Tibial nerve (tissue), 4 donors: ENCODE data around the gene RAB14. TPM values are rescaled to one million over a fixed set of nuclear protein-coding genes. Genes with fewer than 3 reads are reported as not detected.

Experiments
- DNase-seq, 2 donors: peaks; one replicate each; pipeline ENCODE4 v3.0.0-alpha.2; 2019; ENCODE audit warnings: low spot score in 2 of 2
- H3K27ac ChIP-seq, 4 donors: fragments of 200-600 bp; sonication (generic) in 3 of 4; one replicate each; pipeline ENCODE4 v1.5.1; 2017 to 2019; ENCODE audit warnings: mild to moderate bottlenecking in 1 of 4
- H3K27me3 ChIP-seq, 2 donors: fragments of 200-600 bp; sonication (generic) in 1 of 2; one replicate each; pipeline versions ENCODE4 v1.5.1 to v1.6.0; 2017 to 2019
- H3K36me3 ChIP-seq, 3 donors: fragments of 200-600 bp; sonication (generic); one replicate each; pipeline ENCODE4 v1.5.1; 2018 to 2019
- H3K4me1 ChIP-seq, 4 donors: fragments of 200-600 bp; sonication (generic) in 3 of 4; one replicate each; pipeline ENCODE4 v1.5.1; 2017 to 2019
- H3K4me3 ChIP-seq, 4 donors: fragments of 200-600 bp; sonication (generic) in 3 of 4; one replicate each; pipeline ENCODE4 v1.5.1; 2017 to 2019; ENCODE audit warnings: mild to moderate bottlenecking in 1 of 4, moderate library complexity in 1 of 4
- H3K9me3 ChIP-seq, 4 donors: fragments of 200-600 bp; sonication (generic) in 3 of 4; one replicate each; pipeline ENCODE4 v1.5.1; 2017 to 2019
- CTCF ChIP-seq, 5 experiments: fragments of 200-600 bp in 3 of 5; fragments of 450-650 bp in 2 of 5; sonication (generic) in 3 of 5; IDR thresholded peaks; one replicate each; pipeline ENCODE4 v1.5.1; 2016 to 2019; ENCODE audit warnings: antibody characterized with exemption in 5 of 5, mild to moderate bottlenecking in 3 of 5, moderate library complexity in 2 of 5
- EP300 ChIP-seq, 2 donors: sonication (generic); formaldehyde crosslinking; IDR thresholded peaks; one replicate each; pipeline ENCODE4 v1.6.1; 2017; ENCODE audit warnings: antibody characterized with exemption in 2 of 2, mild to moderate bottlenecking in 1 of 2
- POLR2A ChIP-seq, 2 donors: fragments of 450-650 bp; IDR thresholded peaks; one replicate each; pipeline ENCODE4 v1.6.1; 2017; ENCODE audit warnings: antibody characterized with exemption in 2 of 2, mild to moderate bottlenecking in 2 of 2, moderate library complexity in 2 of 2
- WGBS, 2 donors: methylation state at CpG; one replicate each; pipeline ENCODE4 v1.1.5; 2018; 5-methylcytosine and 5-hydroxymethylcytosine counted together
- total RNA-seq, 4 donors: library from RNA; depleted of rRNA; stranded (reverse); fragments of >200 nt; gene quantifications; one replicate each; pipeline ENCODE4 v1.1.0, GENCODE V29; 2016

Gene RAB14
- total RNA-seq, 4 donors from 2014 or later = 36.3 to 45.4 (median 40.6) TPM

GRCh38 chr9:121242219-121242958 is 40.7 kb upstream of the RAB14 start:
- Histone ChIP-seq H3K9me3 (peaks cover 0 to 13% (median 3%) of the 10 kb centered on the region in 4 donors), H3K27ac (peak overlapping the region in 2 of 4 donors; percentile 37 to 59), H3K4me1 (peaks cover 0 to 32% (median 6%) of the 10 kb centered on the region in 4 donors), H3K27me3 (no peaks in the 10 kb centered on the region), H3K36me3 (peaks cover 0 to 3% (median 0%) of the 10 kb centered on the region in 3 donors), H3K4me3 (no peak overlapping the region)
- TF ChIP-seq EP300 (IDR thresholded peaks at IDR 0.05) (no peak), POLR2A (IDR thresholded peaks at IDR 0.05) (no peak)
- 45% methylated on average over 5 of the region's 5 CpGs for WGBS, 2 donors
- DNase-seq = no peak

- Histone ChIP-seq H3K36me3 (peaks cover 0 to 3% (median 0%) of the 10 kb centered on the region in 3 donors), H3K9me3 (peaks cover 0 to 13% (median 3%) of the 10 kb centered on the region in 4 donors), H3K27ac (peak overlapping the region in 2 of 4 donors; percentile 37 to 59), H3K4me1 (peaks cover 0 to 27% (median 6%) of the 10 kb centered on the region in 4 donors), H3K4me3 (no peak overlapping the region), H3K27me3 (no peaks in the 10 kb centered on the region)
- DNase-seq = no peak
- 64% methylated on average over 6 of the region's 6 CpGs for whole genome bisulfite sequencing, 2 donors
- TF ChIP-seq EP300 (IDR thresholded peaks at IDR 0.05) (no peak), POLR2A (IDR thresholded peaks at IDR 0.05) (no peak), CTCF (IDR thresholded peaks at IDR 0.05) (no peak)
Observed at GRCh38 chr9:121240472-121241135, 38.9 kb upstream of the RAB14 start.

- Histone ChIP-seq H3K4me1 (peaks cover 0 to 27% (median 6%) of the 10 kb centered on the region in 4 donors), H3K9me3 (peaks cover 0 to 10% (median 3%) of the 10 kb centered on the region in 4 donors), H3K27ac (peak overlapping the region in 2 of 4 donors; percentile 37 to 49), H3K4me3 (no peak overlapping the region), H3K27me3 (no peaks in the 10 kb centered on the region), H3K36me3 (peaks cover 0 to 3% (median 0%) of the 10 kb centered on the region in 3 donors)
- DNase-seq = no peak
- WGBS, 2 donors = 99 to 100% methylated on average over 5 of the region's 5 CpGs
- TF ChIP-seq EP300 (IDR thresholded peaks at IDR 0.05) (no peak), CTCF (IDR thresholded peaks at IDR 0.05) (no peak), POLR2A (IDR thresholded peaks at IDR 0.05) (no peak)
Observed at GRCh38 chr9:121239851-121240250, 38.2 kb upstream of the RAB14 start.

GRCh38 chr9:121239071-121239470 is 37.4 kb upstream of the RAB14 start:
- TF ChIP-seq POLR2A (IDR thresholded peaks at IDR 0.05) (no peak), EP300 (IDR thresholded peaks at IDR 0.05) (no peak), CTCF (IDR thresholded peaks at IDR 0.05) (no peak)
- 89 to 91% methylated on average over 3 of the region's 3 CpGs for WGBS, 2 donors
- no peak overlapping the region for H3K27ac ChIP-seq
- H3K36me3 ChIP-seq = peaks cover 0 to under 1% (median 0%) of the 10 kb centered on the region in 3 donors
- H3K4me1 ChIP-seq = peaks cover 0 to 27% (median 6%) of the 10 kb centered on the region in 4 donors
- no peaks in the 10 kb centered on the region for H3K27me3 ChIP-seq
- DNase-seq = no peak
- peaks cover 0 to 3% (median 0%) of the 10 kb centered on the region in 4 donors for H3K9me3 ChIP-seq
- H3K4me3 ChIP-seq = no peak overlapping the region

- H3K27ac ChIP-seq = no peak overlapping the region
- 66 to 80% methylated on average over 3 of the region's 3 CpGs for WGBS, 2 donors
- TF ChIP-seq POLR2A (IDR thresholded peaks at IDR 0.05) = no peak
- TF ChIP-seq CTCF (IDR thresholded peaks at IDR 0.05) = no peak
- no peak for TF ChIP-seq EP300 (IDR thresholded peaks at IDR 0.05)
- no peaks in the 10 kb centered on the region for H3K9me3 ChIP-seq
- DNase-seq = no peak
- H3K4me1 ChIP-seq = peaks cover 0 to 26% (median 6%) of the 10 kb centered on the region in 4 donors
- no peaks in the 10 kb centered on the region for H3K36me3 ChIP-seq
- no peak overlapping the region for H3K4me3 ChIP-seq
- H3K27me3 ChIP-seq = no peaks in the 10 kb centered on the region
Observed at GRCh38 chr9:121237916-121238315, 36.2 kb upstream of the RAB14 start.
